A673 (cell line): Measurements from ENCODE around the gene KLC4. TPM values are rescaled to one million over a fixed set of nuclear protein-coding genes. Genes with fewer than 3 reads are reported as not detected.

Experiments
- BruUV-seq: library from RNA; stranded (reverse); fragments of 400-500 nt; replicated peaks from 2 replicates; lab custom pipeline; 2021; lab: Mats Ljungman, UMichigan
- CTCF ChIA-PET: fragments of 300-600 bp; sonication (Branson Sonifier 250); formaldehyde crosslinking; loops from one replicate; lab custom pipeline; 2022; ENCODE audit warnings: antibody characterized with exemption; lab: Charles Lee
- POLR2A ChIA-PET: fragments of 300-600 bp; sonication (Branson Sonifier 250); formaldehyde crosslinking; loops from one replicate; lab custom pipeline; 2022; ENCODE audit warnings: antibody characterized with exemption; ENCODE audit not compliant: low non-redundant PET; lab: Charles Lee
- DNase-seq: peaks from one replicate; pipeline ENCODE4 v3.0.0-alpha.2; 2015; ENCODE audit warnings: low spot score
- H3K27ac ChIP-seq: fragments of 200-600 bp; sonication (generic); 2 replicates; pipeline ENCODE4 v1.5.1; 2016; ENCODE audit warnings: mixed run types, low read depth, mild to moderate bottlenecking, mixed read lengths, antibody characterized with exemption, low read length; ENCODE audit not compliant: poor library complexity, severe bottlenecking
- H3K27me3 ChIP-seq: fragments of 200-600 bp; sonication (generic); replicated peaks from 2 replicates; pipeline ENCODE4 v1.6.1; 2017; ENCODE audit warnings: mixed run types, low read depth, mild to moderate bottlenecking, mixed read lengths, antibody characterized with exemption, low read length; ENCODE audit not compliant: insufficient read depth, poor library complexity
- H3K36me3 ChIP-seq: fragments of 200-600 bp; sonication (generic); 2 replicates; pipeline ENCODE4 v1.6.1; 2016; ENCODE audit warnings: mixed run types, mild to moderate bottlenecking, mixed read lengths, antibody characterized with exemption, low read length; ENCODE audit not compliant: insufficient read depth, poor library complexity, severe bottlenecking
- H3K4me1 ChIP-seq: fragments of 200-600 bp; sonication (generic); 2 replicates; pipeline ENCODE4 v1.6.1; 2017; ENCODE audit warnings: mixed run types, mild to moderate bottlenecking, mixed read lengths, antibody characterized with exemption, low read length; ENCODE audit not compliant: insufficient read depth, poor library complexity, severe bottlenecking
- H3K4me3 ChIP-seq: fragments of 200-600 bp; sonication (generic); 2 replicates; pipeline ENCODE4 v1.5.1; 2016; ENCODE audit warnings: low read depth, mixed run types, mild to moderate bottlenecking, mixed read lengths, low read length; ENCODE audit not compliant: poor library complexity, severe bottlenecking
- H3K9me3 ChIP-seq: fragments of 200-600 bp; sonication (generic); 2 replicates; pipeline ENCODE4 v1.6.1; 2016; ENCODE audit warnings: mixed run types, low read depth, mild to moderate bottlenecking, mixed read lengths, antibody characterized with exemption, low read length; ENCODE audit not compliant: poor library complexity, severe bottlenecking
- EZH2 ChIP-seq: fragments of 200-600 bp; sonication (generic); IDR thresholded peaks from 2 replicates; pipeline ENCODE4 v1.6.1; 2017; ENCODE audit warnings: borderline replicate concordance, low read depth, mild to moderate bottlenecking, mixed read lengths, antibody characterized with exemption, low read length; ENCODE audit not compliant: poor library complexity, severe bottlenecking
- intact Hi-C: fragments of 100-400 bp; cut with micrococcal nuclease; formaldehyde crosslinking; loops from one replicate; pipeline ENCODE4 v1.10.0; 2022; ENCODE audit not compliant: unreplicated experiment
- total RNA-seq: library from RNA; stranded (reverse); gene quantifications from 2 replicates; pipeline ENCODE4 v1.2.3, GENCODE V29; 2021
- TF ChIP-seq, protein P1 (sequence below): fragments of 300-800, 200-600 bp; sonication (generic); conservative IDR thresholded peaks from 2 replicates; pipeline ENCODE4 v1.5.1; 2017; ENCODE audit warnings: low read depth, mild to moderate bottlenecking, antibody characterized with exemption, low read length, moderate library complexity, mixed read lengths

The KLC4 gene
- total RNA-seq, 1 experiment from 2014 or later, result 21.3 TPM

DNA sequence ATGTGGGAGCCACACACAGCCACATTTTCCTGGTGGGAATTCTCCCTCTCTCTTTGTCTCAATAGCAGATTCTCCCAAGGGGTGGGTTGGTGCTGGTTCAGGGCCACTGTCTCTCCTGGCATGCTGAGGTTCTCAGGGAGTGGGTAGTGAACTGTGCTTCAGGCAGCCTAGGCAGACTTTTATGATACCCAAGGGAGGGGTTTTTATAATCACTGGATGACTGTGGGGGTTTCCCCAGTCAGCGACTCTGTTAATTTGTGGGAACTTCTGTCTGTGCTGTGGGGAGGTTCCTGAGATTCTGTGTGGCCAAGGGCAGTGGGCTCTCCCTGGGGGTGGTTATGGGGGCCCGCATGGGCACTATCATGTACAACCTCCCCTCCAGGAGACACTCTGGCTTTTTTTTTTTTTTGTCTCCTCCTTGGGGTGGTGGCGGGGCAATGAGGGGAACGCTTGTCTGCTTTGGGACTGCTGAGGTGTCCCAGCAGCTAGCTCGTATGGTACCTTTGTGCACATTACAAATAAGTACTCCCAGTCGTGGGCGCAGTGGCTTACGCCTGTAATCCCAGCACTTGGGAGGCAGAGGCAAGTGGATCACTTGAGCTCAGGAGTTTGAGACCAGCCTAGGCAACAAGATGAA lies 26.7 kb downstream of the KLC4 start:
- TF ChIP-seq, protein P1, sequence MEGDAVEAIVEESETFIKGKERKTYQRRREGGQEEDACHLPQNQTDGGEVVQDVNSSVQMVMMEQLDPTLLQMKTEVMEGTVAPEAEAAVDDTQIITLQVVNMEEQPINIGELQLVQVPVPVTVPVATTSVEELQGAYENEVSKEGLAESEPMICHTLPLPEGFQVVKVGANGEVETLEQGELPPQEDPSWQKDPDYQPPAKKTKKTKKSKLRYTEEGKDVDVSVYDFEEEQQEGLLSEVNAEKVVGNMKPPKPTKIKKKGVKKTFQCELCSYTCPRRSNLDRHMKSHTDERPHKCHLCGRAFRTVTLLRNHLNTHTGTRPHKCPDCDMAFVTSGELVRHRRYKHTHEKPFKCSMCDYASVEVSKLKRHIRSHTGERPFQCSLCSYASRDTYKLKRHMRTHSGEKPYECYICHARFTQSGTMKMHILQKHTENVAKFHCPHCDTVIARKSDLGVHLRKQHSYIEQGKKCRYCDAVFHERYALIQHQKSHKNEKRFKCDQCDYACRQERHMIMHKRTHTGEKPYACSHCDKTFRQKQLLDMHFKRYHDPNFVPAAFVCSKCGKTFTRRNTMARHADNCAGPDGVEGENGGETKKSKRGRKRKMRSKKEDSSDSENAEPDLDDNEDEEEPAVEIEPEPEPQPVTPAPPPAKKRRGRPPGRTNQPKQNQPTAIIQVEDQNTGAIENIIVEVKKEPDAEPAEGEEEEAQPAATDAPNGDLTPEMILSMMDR, result no peak
- TF ChIP-seq EZH2, result no peak
- no peaks in the 10 kb centered on the region for H3K9me3 ChIP-seq
- BruUV-seq, result no TSS peak
- ChIA-PET CTCF (no interaction called here), POLR2A (no interaction called here)
- no peaks in the 10 kb centered on the region for H3K36me3 ChIP-seq
- no peaks in the 10 kb centered on the region for H3K27me3 ChIP-seq
- DNase-seq, result peak; percentile 70
- H3K4me3 ChIP-seq, result no peak overlapping the region
- H3K4me1 ChIP-seq, result peaks cover 35% of the 10 kb centered on the region
- intact Hi-C loops, result no loop called here
- peak overlapping the region; percentile 29 for H3K27ac ChIP-seq

DNA sequence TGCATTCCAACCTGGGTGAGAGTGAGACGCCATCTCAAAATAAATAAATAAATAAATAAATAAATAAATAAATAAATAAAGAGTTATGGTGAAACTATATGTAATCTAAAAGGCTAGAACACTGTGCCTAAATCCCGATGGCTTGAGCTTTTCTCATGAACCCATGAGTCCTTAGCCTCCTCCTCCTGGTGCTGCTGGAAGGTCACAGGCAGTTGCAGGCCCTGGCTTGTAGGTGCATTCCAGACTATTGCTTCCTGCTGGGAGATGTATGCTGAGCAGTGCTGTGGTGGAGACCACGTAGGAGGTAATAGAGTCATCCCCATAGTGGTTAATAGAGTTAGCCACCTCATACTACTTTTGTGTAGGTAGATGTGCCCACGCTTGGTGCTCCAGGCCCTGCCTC lies 29.2 kb downstream of the KLC4 start:
- Histone ChIP-seq H3K27ac (no peak overlapping the region), H3K9me3 (no peaks in the 10 kb centered on the region), H3K27me3 (no peaks in the 10 kb centered on the region), H3K4me1 (peaks cover 35% of the 10 kb centered on the region), H3K36me3 (no peaks in the 10 kb centered on the region), H3K4me3 (no peak overlapping the region)
- POLR2A ChIA-PET, result no interaction called here
- DNase-seq, result no peak
- CTCF ChIA-PET, result no interaction called here
- TF ChIP-seq, protein P1, result no peak
- no peak for TF ChIP-seq EZH2
- intact Hi-C loops, result no loop called here
- BruUV-seq, result no TSS peak

DNA sequence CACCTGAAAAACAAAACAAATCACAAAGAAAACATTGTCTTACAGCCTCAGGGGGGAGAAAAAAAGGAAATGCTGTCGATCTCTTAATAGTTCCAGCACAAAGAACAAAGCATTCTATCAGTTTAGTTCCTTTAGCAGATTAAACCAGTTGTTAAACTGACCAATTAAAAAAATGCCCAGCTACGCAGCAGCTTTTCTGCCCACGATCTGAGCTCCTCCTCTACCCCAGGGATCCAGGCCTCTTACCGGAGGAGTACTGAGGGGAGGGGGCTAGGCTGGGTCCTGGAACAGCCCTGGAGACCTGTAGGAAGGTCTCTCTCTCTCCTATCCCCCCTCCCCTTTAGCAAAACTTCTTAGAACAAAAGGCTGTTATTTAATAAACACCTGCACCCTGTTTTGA lies 30.0 kb downstream of the KLC4 start:
- Histone ChIP-seq H3K9me3 (no peaks in the 10 kb centered on the region), H3K4me3 (no peak overlapping the region), H3K27me3 (no peaks in the 10 kb centered on the region), H3K4me1 (peaks cover 35% of the 10 kb centered on the region), H3K36me3 (no peaks in the 10 kb centered on the region), H3K27ac (peak overlapping the region; percentile 55)
- POLR2A ChIA-PET, result interaction anchor here (0.6 kb wide), 1 partner anchor 10 kb away, joined by 4 read pairs; no protein-coding TSS in a partner anchor
- intact Hi-C loops, result no loop called here
- CTCF ChIA-PET, result no interaction called here
- no peak for DNase-seq
- BruUV-seq, result no TSS peak
- no peak for TF ChIP-seq EZH2
- TF ChIP-seq, protein P1, result no peak
